ENCODE measurements around the gene SMAGP.

DNA sequence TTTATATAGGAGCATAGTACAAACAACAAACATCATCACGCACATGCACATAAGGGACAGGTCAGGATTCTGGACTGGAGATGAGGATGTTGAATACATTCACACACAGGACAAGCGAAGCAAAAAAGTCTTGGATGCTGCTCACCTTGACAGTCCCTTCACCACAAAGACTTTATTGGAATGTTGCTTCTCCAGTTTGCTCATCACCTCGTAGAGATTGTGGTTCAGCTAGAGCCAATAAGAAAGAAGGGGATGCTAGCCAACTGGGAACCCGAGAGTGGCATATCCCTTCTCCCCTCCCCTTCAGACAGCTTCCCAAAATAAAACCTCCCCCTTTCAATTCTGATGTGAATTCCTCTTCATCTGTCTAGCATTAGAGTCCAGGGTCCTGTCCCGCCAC lies 25.4 kb upstream of the SMAGP start:
- TF ChIP-seq CTCF (IDR thresholded peaks at IDR 0.05 in 8 of 11, conservative IDR thresholded peaks at IDR 0.05 in 3 of 11) (no peak), POLR2A (IDR thresholded peaks at IDR 0.05) (no peak), POLR2AphosphoS5 (IDR thresholded peaks at IDR 0.05) (no peak)

All from spleen (tissue), 7 donors.